Measurements from ENCODE around the gene NPIPB9.
A peak's percentile ranks its signal among the peaks of the same experiment; 100 is the strongest.
"Not testable (repeated sequence)": the region's sequence is repeated elsewhere in the genome, so short reads cannot be mapped to it uniquely, and the experiment has no call there.

Gene NPIPB9

DNA sequence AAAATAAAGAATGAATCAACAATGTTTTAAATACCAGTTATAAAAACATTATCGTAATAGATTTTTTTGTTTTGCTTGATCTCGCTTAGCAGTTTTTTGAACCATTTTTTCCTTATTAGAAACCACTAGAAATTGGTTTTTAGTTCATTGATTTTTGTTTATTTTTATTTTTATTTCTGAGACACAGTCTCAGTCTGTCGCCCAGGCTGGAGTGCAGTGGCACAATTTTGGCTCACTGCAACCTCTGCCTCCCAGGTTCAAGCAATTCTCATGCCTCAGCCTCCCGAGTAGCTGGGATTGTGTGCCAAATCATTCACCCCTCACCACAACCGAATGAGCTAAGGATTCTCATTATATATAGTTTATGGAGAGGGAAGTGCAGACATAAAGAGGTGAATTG lies at the start of gene NPIPB9:
TSS of gene NPIPB9 (plus strand) at position 301 of the 400 bp plus-strand sequence.
- not testable (repeated sequence) for H3K4me1 Mint-ChIP-seq; H3K36me3 Mint-ChIP-seq (ENCODE audit: low read depth); H3K4me3 Mint-ChIP-seq; H3K27ac Mint-ChIP-seq; H3K27me3 Mint-ChIP-seq (ENCODE audit: low read depth); H3K9me3 Mint-ChIP-seq

DNA sequence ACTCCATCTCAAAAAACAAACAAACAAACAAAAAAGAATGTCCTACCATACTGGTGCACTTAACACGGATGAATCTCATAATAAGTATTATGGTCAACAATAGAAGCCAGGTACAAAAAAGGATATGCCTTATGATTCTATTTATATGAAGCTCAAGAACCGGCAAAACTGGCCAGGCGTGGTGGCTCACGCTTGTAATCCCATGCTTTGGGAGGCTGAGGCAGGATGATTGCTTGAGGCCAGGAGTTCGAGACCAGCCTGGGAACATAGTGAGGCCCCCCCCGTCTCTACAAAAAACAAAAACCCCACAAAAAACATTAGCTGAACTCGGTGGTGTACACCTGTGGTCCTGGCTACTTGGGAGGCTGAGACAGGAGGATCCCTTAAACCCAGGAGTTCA lies 47.3 kb upstream of the NPIPB9 start:
- not testable (repeated sequence) for H3K9me3 Mint-ChIP-seq; H3K36me3 Mint-ChIP-seq (ENCODE audit: low read depth); H3K27ac Mint-ChIP-seq; H3K27me3 Mint-ChIP-seq (ENCODE audit: low read depth); H3K4me3 Mint-ChIP-seq; H3K4me1 Mint-ChIP-seq

DNA sequence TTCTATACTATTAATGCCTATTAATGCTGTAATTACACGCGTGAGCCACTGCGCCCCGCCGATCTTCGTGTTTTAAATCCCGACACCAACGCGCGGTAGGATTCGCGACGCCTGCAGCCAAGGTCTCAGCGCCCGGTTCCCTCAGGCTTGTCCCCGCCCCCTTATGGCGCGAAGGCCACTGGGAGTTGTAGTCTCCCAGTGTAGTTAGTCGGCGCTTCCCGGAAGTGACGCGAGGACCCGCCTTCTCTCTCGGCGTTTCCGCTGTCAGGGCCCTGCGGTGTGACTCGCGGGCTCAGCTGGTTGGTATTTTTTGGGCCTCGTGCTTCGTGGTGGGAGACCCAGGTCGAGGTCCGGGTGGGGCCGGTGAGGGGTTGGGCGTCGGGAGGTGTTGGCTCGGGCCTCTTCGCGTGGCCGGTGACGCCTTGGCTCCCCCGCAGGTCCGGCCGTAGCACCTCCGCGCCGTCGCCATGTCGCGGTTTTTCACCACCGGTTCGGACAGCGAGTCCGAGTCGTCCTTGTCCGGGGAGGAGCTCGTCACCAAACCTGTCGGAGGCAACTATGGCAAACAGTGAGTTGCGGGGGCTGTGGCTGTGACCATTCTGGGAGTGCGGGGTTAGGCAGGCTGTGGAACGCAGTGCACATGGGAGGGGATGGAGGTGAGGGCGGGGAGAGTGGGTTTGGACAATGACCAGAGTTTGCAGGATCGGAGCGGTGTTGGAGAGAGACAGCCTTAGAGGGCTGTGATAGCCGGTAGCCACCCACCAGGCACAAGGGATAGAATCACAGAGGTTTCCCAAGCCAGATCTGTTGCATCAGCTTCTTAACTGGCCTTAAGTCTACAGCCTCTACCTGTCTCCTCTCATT lies 40.1 kb upstream of the NPIPB9 start, which contains the start of gene EIF3C:
TSS of gene EIF3C (plus strand) at position 245 of the 864 bp plus-strand sequence. CDS start at position 468, 223 bp downstream.
- not testable (repeated sequence) for H3K9me3 Mint-ChIP-seq; H3K36me3 Mint-ChIP-seq (ENCODE audit: low read depth); H3K27ac Mint-ChIP-seq; H3K27me3 Mint-ChIP-seq (ENCODE audit: low read depth); H3K4me1 Mint-ChIP-seq
- peak within 1 kb of the TSS; percentile 66 to 73 (median 67) for H3K4me3 Mint-ChIP-seq

DNA sequence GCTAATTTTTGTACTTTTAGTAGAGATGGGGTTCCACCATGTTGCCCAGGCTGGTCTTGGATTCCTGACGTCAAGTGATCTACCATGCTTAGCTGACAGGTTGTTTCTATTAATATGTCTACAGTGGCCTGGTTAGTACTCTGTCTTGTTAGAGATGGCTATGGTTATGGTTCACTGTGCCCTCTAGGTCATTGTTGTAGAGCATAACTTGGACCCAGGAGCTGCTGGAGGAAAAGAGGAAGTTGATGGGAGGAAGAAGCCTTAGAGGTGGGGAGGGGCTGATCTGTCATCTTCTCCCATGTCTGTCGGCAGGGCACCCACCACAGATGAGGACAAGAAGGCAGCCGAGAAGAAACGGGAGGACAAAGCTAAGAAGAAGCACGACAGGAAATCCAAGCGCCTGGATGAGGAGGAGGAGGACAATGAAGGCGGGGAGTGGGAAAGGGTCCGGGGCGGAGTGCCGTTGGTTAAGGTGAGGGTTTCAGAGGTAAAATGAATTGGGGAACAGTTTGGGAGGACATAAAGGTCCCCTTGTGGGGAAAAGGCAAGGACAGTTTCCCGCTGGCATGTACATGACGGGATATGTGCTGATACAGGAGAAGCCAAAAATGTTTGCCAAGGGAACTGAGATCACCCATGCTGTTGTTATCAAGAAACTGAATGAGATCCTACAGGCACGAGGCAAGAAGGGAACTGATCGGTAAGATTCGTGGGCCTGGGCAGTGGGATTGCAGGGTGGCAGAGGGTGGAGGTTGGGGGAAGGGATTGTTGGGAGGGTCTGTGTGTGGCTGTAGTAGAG lies 28.5 kb upstream of the NPIPB9 start:
- H3K9me3 Mint-ChIP-seq; H3K4me3 Mint-ChIP-seq; H3K27me3 Mint-ChIP-seq (ENCODE audit: low read depth); H3K4me1 Mint-ChIP-seq; H3K36me3 Mint-ChIP-seq (ENCODE audit: low read depth); H3K27ac Mint-ChIP-seq: not testable (repeated sequence)

DNA sequence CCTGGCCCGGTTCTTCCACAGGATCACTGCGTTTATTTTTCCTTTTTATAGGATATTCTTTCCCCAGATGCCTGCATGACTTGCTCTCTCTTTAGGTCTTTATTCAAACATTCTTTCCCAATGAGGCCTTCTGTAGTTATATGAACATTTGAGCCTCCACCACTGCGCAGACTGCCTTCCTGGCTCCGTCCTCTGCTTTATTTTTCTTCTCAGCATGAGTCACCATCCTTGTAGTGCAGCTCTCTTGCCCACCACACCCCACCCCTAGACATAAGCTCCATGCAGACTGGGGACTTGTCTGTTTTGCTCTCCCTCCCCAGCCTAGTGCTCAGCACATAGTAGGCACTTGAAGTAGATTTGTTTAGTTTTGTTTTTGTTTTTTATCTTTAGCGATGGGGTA lies 20.3 kb upstream of the NPIPB9 start:
- not testable (repeated sequence) for H3K36me3 Mint-ChIP-seq (ENCODE audit: low read depth)

DNA sequence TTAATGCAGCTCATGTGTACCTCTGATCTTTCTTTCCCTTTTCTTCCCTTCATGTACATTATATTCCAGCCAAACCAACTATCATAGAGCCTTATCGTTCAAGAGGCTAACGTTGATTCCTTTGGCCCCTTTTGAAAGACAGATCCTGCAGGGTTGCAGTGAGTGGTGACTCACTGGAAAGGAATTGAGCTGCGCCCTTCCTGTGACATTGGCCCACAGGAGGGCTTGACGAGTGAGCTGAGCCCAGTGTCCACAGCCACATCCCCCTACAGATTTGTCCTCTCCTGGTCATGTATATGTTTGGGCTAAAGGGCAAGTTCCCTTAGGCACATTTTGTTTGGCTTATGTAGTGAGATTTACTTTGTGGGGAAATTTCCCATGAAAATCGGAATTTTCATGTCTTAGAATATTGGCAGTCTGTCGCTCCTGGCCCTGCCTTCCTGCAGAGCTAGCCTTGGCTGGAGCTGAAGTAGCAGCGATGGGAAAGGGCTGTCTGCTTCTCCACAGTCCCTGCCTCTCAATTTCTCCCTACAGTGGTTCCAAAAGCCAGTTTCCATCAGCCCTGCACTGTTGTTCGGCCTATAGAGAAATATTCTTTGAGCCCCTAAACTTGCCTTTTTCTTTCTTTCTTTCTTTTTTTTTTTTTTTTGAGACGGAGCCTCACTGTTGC lies 19.0 kb upstream of the NPIPB9 start:
- not testable (repeated sequence) for H3K9me3 Mint-ChIP-seq; H3K36me3 Mint-ChIP-seq (ENCODE audit: low read depth); H3K4me1 Mint-ChIP-seq; H3K27ac Mint-ChIP-seq; H3K4me3 Mint-ChIP-seq; H3K27me3 Mint-ChIP-seq (ENCODE audit: low read depth)

More for the DNA sequence above, 20.3 kb upstream of the NPIPB9 start:
- H3K4me3 Mint-ChIP-seq; H3K4me1 Mint-ChIP-seq; H3K9me3 Mint-ChIP-seq; H3K27me3 Mint-ChIP-seq (ENCODE audit: low read depth); H3K27ac Mint-ChIP-seq: not testable (repeated sequence)

DNA sequence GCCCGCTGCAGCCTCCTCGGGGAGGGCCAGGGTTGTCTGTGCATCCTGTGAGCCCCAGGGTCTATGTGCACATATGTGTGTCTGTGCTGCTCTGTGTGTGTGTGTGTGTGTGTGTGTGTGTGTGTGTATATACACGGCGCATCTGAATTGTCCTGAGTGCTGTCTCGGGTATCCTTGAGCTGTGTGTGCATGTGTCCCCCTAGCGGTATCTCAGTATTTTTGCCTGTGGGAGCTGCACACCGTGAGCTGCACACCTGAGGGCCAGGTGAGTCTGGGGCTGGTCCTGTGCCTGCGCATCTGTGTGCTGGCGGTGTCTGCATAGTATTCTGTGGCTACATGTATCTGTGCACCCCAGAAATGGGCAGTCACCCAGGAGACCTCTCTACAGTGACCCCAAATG lies 11.8 kb upstream of the NPIPB9 start:
- H3K4me1 Mint-ChIP-seq; H3K27me3 Mint-ChIP-seq (ENCODE audit: low read depth); H3K9me3 Mint-ChIP-seq: not testable (repeated sequence)

DNA sequence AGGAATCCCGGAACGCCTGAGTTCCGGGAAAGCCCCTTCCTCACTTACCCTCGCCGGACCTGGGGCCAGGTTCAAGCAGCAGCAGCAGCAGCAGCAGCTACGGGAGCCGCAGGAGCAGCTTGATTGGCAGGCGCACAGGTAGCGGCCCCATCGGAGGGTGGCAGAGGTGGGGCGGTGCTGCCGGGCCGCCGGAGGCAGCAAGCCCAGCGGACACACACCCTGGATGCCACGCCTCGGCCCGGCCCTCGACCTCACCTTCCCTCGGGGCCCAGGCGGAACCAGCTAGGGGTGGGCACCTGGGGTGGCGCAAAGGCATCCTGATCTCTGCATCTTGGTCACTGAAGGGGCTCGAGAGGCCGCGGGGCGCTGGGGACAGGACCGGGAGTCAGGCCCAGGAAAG lies 11.0 kb upstream of the NPIPB9 start:
- H3K27me3 Mint-ChIP-seq (ENCODE audit: low read depth); H3K4me3 Mint-ChIP-seq; H3K4me1 Mint-ChIP-seq; H3K27ac Mint-ChIP-seq; H3K36me3 Mint-ChIP-seq (ENCODE audit: low read depth); H3K9me3 Mint-ChIP-seq: not testable (repeated sequence)

More for the DNA sequence above, 11.8 kb upstream of the NPIPB9 start:
- not testable (repeated sequence) for H3K36me3 Mint-ChIP-seq (ENCODE audit: low read depth); H3K4me3 Mint-ChIP-seq; H3K27ac Mint-ChIP-seq

DNA sequence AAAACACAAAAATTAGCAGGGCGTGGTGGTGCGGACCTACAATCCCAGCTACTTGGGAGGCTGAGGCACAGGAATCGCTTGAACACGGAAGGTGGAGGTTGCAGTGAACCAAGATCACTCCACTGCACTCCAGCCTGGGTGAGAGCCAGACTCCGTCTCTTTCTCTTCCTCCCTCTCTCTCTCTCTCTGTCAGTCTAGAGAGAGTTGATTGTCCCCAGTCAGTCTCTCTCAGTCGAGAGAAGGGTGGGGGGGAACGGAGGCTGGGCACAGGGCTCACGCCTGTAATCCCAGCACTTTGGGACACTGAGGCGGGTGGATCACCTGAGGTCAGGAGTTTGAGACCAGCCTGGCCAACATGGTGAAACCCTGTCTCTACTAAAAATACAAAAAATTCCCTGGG lies 10.3 kb upstream of the NPIPB9 start:
- not testable (repeated sequence) for H3K4me3 Mint-ChIP-seq

DNA sequence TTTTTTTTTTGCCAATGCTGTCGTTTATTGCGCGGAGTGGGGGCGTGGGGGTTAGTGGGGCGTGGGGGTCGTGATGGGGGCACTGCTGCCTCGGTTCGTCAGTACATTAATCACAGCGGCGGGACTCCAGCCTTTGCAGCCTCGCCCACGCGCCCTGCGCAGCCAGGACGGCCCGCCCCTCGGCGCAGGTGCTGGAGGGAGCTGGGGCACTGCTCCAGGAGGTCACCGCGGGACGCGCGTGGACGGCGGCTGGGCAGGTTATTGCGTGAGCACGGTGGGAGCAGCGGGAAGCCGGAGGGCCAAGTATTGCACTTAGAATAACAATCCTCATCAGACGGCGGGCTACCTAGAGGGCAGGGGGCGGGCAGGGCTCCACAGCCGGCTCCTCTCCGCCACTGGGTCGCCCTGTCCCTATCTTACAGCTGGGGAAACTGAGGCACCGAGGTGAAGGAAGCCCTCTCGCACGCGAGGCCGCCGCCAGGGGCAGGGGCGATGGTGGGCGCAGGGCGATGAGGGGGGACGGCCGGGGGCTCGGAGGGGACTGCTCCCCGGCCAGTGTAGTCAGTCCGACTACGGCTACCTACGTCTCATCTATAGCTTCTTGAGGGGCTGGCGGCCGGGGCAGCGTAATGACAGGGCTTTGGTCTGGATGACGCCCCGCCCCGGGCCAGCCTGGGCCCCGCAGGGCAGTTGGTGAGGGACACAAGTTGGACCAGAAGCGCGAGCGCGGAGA lies 4.8 kb upstream of the NPIPB9 start:
- not testable (repeated sequence) for H3K4me3 Mint-ChIP-seq; H3K27ac Mint-ChIP-seq; H3K27me3 Mint-ChIP-seq (ENCODE audit: low read depth); H3K4me1 Mint-ChIP-seq; H3K9me3 Mint-ChIP-seq; H3K36me3 Mint-ChIP-seq (ENCODE audit: low read depth)

More for the DNA sequence above, 10.3 kb upstream of the NPIPB9 start:
- not testable (repeated sequence) for H3K27me3 Mint-ChIP-seq (ENCODE audit: low read depth); H3K9me3 Mint-ChIP-seq; H3K27ac Mint-ChIP-seq; H3K4me1 Mint-ChIP-seq; H3K36me3 Mint-ChIP-seq (ENCODE audit: low read depth)
